Epithelial cell of esophagus (primary cell): ENCODE results near the gene CLCNKB.
A peak's percentile ranks its signal among the peaks of the same experiment; 100 is the strongest.

Experiments
- DNase-seq: peaks from one replicate; pipeline ENCODE4 v3.0.0; 2010; ENCODE audit warnings: low read depth
- H3K4me3 ChIP-seq: 2 replicates; pipeline ENCODE4 v1.5.1; 2011; ENCODE audit warnings: mild to moderate bottlenecking, low read length, control low read depth
- TF ChIP-seq, protein P1 (sequence below): IDR thresholded peaks from 2 replicates; pipeline ENCODE4 v1.5.1; 2011; ENCODE audit warnings: low read depth, mild to moderate bottlenecking, low read length, control low read depth, inconsistent platforms; ENCODE audit not compliant: insufficient read depth; ENCODE audit errors: missing control alignments

Gene CLCNKB

DNA sequence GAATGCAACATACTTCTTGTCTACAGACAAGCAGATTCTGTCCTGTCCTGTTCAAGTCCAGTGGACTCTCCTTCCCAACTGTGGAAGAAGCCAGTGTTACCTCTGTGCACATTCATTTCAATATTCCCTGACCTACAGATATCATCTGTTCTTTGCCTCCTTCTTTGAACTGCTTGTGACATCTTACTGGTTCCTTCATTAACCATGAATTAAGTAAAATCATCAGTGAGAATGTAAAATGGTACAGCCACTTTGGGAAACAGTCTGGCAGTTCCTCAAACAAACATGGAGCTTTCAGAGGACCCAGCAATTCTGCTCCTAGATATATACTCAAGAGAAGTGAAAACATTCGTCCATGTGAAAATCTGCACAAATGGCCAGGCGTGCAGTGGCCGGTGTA lies 32.7 kb upstream of the CLCNKB start:
- TF ChIP-seq, protein P1, sequence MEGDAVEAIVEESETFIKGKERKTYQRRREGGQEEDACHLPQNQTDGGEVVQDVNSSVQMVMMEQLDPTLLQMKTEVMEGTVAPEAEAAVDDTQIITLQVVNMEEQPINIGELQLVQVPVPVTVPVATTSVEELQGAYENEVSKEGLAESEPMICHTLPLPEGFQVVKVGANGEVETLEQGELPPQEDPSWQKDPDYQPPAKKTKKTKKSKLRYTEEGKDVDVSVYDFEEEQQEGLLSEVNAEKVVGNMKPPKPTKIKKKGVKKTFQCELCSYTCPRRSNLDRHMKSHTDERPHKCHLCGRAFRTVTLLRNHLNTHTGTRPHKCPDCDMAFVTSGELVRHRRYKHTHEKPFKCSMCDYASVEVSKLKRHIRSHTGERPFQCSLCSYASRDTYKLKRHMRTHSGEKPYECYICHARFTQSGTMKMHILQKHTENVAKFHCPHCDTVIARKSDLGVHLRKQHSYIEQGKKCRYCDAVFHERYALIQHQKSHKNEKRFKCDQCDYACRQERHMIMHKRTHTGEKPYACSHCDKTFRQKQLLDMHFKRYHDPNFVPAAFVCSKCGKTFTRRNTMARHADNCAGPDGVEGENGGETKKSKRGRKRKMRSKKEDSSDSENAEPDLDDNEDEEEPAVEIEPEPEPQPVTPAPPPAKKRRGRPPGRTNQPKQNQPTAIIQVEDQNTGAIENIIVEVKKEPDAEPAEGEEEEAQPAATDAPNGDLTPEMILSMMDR: no peak
- DNase-seq: no peak
- no peak overlapping the region for H3K4me3 ChIP-seq

DNA sequence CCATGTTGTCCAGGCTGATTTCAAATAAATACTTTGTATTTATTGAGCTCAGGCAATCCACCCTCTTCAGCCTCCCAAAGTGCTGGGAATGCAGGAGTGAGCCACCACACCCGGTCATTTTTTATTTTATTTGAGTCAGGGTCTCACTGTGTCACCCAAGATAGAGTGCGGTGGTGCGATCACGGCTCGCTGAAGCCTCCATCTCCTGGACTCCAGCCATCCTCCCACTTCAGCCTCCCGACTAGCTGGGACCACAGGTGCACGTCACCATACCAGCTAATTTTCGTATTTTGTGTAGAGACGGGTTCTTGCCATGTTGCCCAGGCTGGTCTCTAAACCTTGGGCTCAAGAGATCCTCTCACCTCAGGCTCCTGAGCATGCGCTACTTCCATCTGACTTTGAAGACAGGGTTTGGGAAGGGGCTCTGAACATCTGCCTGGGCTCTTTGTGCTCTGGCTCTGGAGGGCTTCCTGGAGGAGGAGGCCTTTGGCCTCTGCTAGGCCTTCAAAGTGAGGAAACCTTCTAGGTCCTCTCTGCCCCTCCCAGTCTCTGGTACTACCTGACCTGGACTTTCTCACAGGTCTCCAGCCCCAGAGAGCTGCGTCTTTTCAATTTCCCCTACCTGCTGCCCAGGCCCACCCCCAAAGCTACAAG lies 31.5 kb upstream of the CLCNKB start:
- H3K4me3 ChIP-seq: no peak overlapping the region
- no peak for DNase-seq
- TF ChIP-seq, protein P1: no peak

DNA sequence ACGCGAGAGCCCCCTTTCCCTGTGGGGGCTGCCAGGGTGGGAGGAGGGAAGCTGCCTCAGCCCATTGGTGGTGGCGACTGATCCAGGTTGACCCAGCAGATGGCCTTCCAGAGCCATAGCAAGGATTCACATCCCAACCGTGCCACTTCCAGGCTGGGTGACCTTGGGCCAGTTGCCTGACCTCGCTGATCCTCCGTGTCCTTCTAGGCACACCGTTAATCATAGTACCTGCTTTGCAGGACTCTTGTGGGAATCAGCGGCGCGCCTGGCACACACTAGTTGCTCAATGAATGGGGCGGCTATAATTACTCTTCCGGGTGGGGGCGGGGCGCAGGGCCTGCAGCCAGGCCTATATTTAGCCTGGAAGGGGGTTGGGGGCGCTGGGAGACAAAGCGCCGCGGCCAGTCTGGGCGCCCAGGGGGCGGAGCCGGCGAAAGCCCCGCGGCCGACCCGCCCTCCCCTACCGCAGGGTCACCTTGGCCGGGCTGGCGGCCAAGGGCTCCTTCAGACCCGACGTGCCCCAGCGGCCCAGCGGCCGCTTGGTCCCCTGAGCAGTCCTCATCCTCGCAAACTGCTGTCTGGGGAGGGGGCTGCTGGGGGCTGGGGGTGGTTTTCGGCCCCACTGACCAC lies 30.9 kb upstream of the CLCNKB start:
- peak; percentile 59 for DNase-seq
- no peak overlapping the region for H3K4me3 ChIP-seq
- TF ChIP-seq, protein P1: no peak

DNA sequence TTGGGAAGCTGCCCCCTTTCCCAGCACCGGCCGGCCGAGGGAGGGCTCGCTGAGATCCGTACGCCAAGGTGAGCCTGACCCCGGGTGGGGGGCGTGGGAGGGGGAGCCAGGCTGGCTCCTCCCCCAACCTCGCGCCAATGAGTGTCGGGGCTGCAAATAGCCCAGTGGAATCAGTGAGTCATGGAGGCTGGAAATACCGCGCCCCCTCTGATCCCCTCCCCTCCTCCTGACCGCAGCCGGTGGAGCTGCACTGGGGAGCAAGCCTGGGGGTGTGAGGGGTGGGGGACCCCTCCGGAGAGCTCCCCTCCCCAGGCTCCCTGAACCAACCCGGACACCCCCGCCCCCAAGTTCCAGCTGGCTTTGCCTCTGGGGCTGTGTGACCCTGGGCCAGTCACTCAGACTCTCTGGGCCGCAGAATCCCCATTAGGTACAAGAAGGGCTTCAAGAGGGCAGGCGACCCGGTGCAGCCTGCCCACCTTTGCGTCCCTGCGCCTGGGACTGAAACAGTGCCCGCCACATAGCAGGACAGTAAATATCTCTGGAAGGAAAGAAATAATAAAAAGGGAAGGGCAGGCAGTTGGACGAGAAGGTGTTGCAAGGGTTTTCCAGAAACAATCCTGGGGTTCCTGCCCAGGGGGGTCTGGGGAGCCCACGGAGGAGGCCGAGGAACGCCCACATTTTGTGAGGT lies 30.2 kb upstream of the CLCNKB start:
- peak; percentile 48 for DNase-seq
- no peak overlapping the region for H3K4me3 ChIP-seq
- TF ChIP-seq, protein P1: no peak

DNA sequence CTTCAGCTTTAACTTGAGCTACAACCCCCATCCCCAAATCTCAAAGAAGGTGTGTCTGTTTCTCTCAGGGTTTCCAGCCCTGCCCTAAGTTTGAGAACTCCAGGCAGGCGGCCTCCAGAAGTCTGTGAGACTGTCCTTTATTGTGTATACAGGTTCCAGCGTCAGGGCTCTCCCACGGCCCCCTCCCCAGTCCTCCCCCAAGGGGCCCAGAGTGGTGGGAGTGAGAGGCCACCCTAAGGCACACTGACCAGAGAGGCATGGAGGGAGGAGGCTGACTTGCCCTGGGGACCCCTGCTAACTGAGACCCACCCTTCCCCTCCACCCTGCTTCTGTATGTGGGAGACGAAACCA lies 29.7 kb upstream of the CLCNKB start:
- TF ChIP-seq, protein P1: no peak
- no peak overlapping the region for H3K4me3 ChIP-seq
- DNase-seq: no peak

DNA sequence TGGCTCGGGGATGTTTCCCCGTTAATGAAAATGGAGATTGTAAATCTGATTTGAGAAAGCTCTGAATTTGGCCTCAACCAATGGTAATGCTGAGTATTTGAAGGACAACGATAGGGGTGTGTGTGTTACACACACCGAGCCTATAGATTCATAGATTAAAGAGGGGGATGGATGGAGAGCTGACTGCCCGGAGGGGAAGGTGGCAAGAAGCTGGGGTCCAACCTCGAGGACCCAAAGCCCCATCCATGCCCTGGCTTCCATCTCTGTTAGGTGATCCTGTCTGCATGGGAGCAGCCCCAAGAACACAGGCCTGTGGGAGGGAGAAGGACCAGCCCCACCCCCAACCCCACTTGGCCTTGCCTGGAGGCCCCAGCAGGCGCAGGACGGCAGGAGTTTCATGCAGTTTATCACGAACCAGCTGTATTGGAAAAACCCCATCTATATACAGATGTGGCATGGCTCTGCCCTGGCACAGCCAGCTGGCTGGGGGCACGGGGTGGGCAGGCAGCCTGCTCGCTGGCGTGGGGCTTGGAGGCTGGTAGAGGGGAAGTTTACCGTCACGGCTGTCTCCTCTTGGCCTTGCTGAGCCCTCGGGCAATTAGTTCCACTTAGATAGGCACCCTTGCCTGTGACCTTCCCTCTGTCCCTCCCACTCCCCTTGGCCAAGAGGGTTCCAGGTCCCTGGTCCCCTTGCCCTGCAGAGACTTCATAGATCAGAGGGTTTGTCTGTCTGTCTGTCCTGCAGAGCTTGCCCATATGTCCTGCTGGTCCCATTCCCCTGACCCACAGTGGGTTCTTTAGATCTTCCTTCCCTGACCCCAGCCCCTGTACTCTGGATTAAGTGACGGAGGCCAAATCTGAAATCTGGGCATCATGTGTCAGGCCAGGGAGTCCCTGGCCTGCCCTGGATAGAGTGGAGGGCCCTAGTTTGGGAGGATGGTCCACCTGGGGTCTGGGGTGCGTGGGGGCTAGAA lies 28.8 kb upstream of the CLCNKB start:
- no peak overlapping the region for H3K4me3 ChIP-seq
- no peak for DNase-seq
- TF ChIP-seq, protein P1: no peak
